ENCODE results near the gene PDK4.
"Not testable (repeated sequence)": the region's sequence is repeated elsewhere in the genome, so short reads cannot be mapped to it uniquely, and the experiment has no call there.

The PDK4 gene

GRCh38 chr7:95604397-95604796 is 8.1 kb upstream of the PDK4 start:
- not testable (repeated sequence) for DNase-seq

- no peak for DNase-seq
These were observed 6.1 kb upstream of the PDK4 start for GRCh38 chr7:95602421-95602820.

- no peak for DNase-seq
These were observed 5.0 kb upstream of the PDK4 start for GRCh38 chr7:95601316-95601715.

- DNase-seq, result no peak
These were observed 2.8 kb upstream of the PDK4 start for GRCh38 chr7:95599069-95599468.

GRCh38 chr7:95598511-95598910 is 2.2 kb upstream of the PDK4 start:
- DNase-seq, result no peak

GRCh38 chr7:95595746-95596197 is 544 bp downstream of the PDK4 start:
- no peak for DNase-seq

GRCh38 chr7:95594185-95594584 is 2.1 kb downstream of the PDK4 start:
- DNase-seq, result no peak

- DNase-seq, result no peak
These were observed 3.0 kb downstream of the PDK4 start for GRCh38 chr7:95593343-95593742.

- no peak for DNase-seq
These were observed 3.7 kb downstream of the PDK4 start for GRCh38 chr7:95592570-95592969.

- no peak for DNase-seq
These were observed 5.7 kb downstream of the PDK4 start for GRCh38 chr7:95590387-95591248.

GRCh38 chr7:95589766-95590165 is 6.5 kb downstream of the PDK4 start:
- no peak for DNase-seq

GRCh38 chr7:95589031-95589430 is 7.3 kb downstream of the PDK4 start:
- DNase-seq, result no peak

GRCh38 chr7:95586951-95587301 is 9.4 kb downstream of the PDK4 start:
- no peak for DNase-seq

- no peak for DNase-seq
These were observed 10.9 kb downstream of the PDK4 start for GRCh38 chr7:95585426-95585789.

GRCh38 chr7:95584769-95585425 is 11.4 kb downstream of the PDK4 start:
- no peak for DNase-seq

- DNase-seq, result no peak
These were observed 12.3 kb downstream of the PDK4 start for GRCh38 chr7:95583834-95584621.

- DNase-seq, result no peak
These were observed 13.6 kb downstream of the PDK4 start for GRCh38 chr7:95582578-95583293.

GRCh38 chr7:95581467-95581866 is 14.8 kb downstream of the PDK4 start:
- DNase-seq, result no peak

- DNase-seq, result no peak
These were observed 17.0 kb downstream of the PDK4 start for GRCh38 chr7:95579318-95579717.

GRCh38 chr7:95578299-95578855 is 17.9 kb downstream of the PDK4 start:
- no peak for DNase-seq

- DNase-seq, result no peak
These were observed 19.2 kb downstream of the PDK4 start for GRCh38 chr7:95577137-95577536.

- no peak for DNase-seq
These were observed 26.6 kb downstream of the PDK4 start for GRCh38 chr7:95569720-95570119.

GRCh38 chr7:95560674-95561073 is 35.6 kb downstream of the PDK4 start:
- DNase-seq, result no peak
